ENCODE measurements around the gene HECW1.

HECW1 gene

GRCh38 chr7:43463401-43463980 is 351.0 kb downstream of the HECW1 start:
- Histone ChIP-seq H3K4me1 (ENCODE audit: control insufficient read depth, insufficient read depth, low read length) (0 out of 2 replicates have a peak, but pooled peaks cover 3% of the 10 kb centered on the region), H3K9me3 (ENCODE audit: control insufficient read depth, insufficient read depth, low read depth, low read length) (no peaks in the 10 kb centered on the region), H3K4me3 (ENCODE audit: low read depth, low read length) (no peak overlapping the region), H3K36me3 (ENCODE audit: control insufficient read depth in 2 of 2, insufficient read depth in 1 of 2, low read length in 2 of 2) (no peaks in the 10 kb centered on the region), H3K27ac (ENCODE audit: extremely low read depth, low read depth, low read length) (no peak overlapping the region)
- ChIA-PET POLR2A (no interaction called here), CTCF (interaction anchor here (1.3 kb wide), 1 partner anchor 24 kb away, joined by 3 read pairs; no protein-coding TSS in a partner anchor)
- TF ChIP-seq REPIN1 (tag by site-specific recombination; IDR thresholded peaks at IDR 0.05; ENCODE audit: low read depth) (no peak), ZNF747 (tag by site-specific recombination; IDR thresholded peaks at IDR 0.05) (no peak), ZNF658 (tag by site-specific recombination; IDR thresholded peaks at IDR 0.05) (no peak), ZNF350 (tag by site-specific recombination; IDR thresholded peaks at IDR 0.05) (no peak), ZNF140 (tag by site-specific recombination; IDR thresholded peaks at IDR 0.05) (no peak), ZNF768 (tag by site-specific recombination; IDR thresholded peaks at IDR 0.05) (no peak), ZNF707 (tag by site-specific recombination; IDR thresholded peaks at IDR 0.05) (no peak), ZNF335 (tag by site-specific recombination; conservative IDR thresholded peaks at IDR 0.05) (no peak), ZBTB10 (tag by site-specific recombination; IDR thresholded peaks at IDR 0.05) (no peak), ZNF366 (tag by site-specific recombination; conservative IDR thresholded peaks at IDR 0.05) (no peak), ZBTB17 (tag by site-specific recombination; IDR thresholded peaks at IDR 0.05) (no peak), ZNF776 (tag by site-specific recombination; IDR thresholded peaks at IDR 0.05; ENCODE audit: borderline replicate concordance) (no peak), ZSCAN5A (tag by site-specific recombination; IDR thresholded peaks at IDR 0.05) (no peak), ZNF518A (tag by site-specific recombination; conservative IDR thresholded peaks at IDR 0.05; ENCODE audit: low read depth) (no peak), ZNF174 (tag by site-specific recombination; IDR thresholded peaks at IDR 0.05) (no peak), ZSCAN4 (tag by site-specific recombination; IDR thresholded peaks at IDR 0.05) (no peak)
